ENCODE data around the gene TNRC18.
"Not testable (repeated sequence)": the region's sequence is repeated elsewhere in the genome, so short reads cannot be mapped to it uniquely, and the experiment has no call there.

Gene TNRC18

GRCh38 chr7:5274441-5274840 lies 149.2 kb downstream of the TNRC18 start:
- no peak overlapping the region for H3K4me3 ChIP-seq (ENCODE audit: low read length, poor library complexity, severe bottlenecking)
- H3K9me3 ChIP-seq (ENCODE audit: insufficient read depth, low read depth, low read length) = no peaks in the 10 kb centered on the region
- no peaks in the 10 kb centered on the region for H3K79me2 ChIP-seq (ENCODE audit: insufficient read depth, low read length)
- no peaks in the 10 kb centered on the region for H4K20me1 ChIP-seq (ENCODE audit: insufficient read depth, low read length, poor library complexity, severe bottlenecking)
- no peak for TF ChIP-seq EZH2phosphoT487 (IDR thresholded peaks at IDR 0.05; ENCODE audit: borderline replicate concordance)
- TF ChIP-seq, protein P1, sequence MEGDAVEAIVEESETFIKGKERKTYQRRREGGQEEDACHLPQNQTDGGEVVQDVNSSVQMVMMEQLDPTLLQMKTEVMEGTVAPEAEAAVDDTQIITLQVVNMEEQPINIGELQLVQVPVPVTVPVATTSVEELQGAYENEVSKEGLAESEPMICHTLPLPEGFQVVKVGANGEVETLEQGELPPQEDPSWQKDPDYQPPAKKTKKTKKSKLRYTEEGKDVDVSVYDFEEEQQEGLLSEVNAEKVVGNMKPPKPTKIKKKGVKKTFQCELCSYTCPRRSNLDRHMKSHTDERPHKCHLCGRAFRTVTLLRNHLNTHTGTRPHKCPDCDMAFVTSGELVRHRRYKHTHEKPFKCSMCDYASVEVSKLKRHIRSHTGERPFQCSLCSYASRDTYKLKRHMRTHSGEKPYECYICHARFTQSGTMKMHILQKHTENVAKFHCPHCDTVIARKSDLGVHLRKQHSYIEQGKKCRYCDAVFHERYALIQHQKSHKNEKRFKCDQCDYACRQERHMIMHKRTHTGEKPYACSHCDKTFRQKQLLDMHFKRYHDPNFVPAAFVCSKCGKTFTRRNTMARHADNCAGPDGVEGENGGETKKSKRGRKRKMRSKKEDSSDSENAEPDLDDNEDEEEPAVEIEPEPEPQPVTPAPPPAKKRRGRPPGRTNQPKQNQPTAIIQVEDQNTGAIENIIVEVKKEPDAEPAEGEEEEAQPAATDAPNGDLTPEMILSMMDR (conservative IDR thresholded peaks at IDR 0.05; ENCODE audit: low read length) = no peak
- H3K4me1 ChIP-seq (ENCODE audit: insufficient read depth, low read length, poor library complexity, severe bottlenecking) = no peaks in the 10 kb centered on the region
- no peaks in the 10 kb centered on the region for H3K27me3 ChIP-seq (ENCODE audit: insufficient read depth, low read length, poor library complexity, severe bottlenecking)
- H3F3A ChIP-seq (ENCODE audit: low read depth) = no peaks in the 10 kb centered on the region
- no peak overlapping the region for H3K9ac ChIP-seq (ENCODE audit: low read depth, low read length, poor library complexity, severe bottlenecking)
- H2AFZ ChIP-seq (ENCODE audit: low read length) = no peak overlapping the region
- no peaks in the 10 kb centered on the region for H3K9me2 ChIP-seq (replicated peaks; ENCODE audit: low read depth, low read length)
- H3K4me2 ChIP-seq (ENCODE audit: low read depth, low read length, poor library complexity, severe bottlenecking) = no peak overlapping the region
- no peaks in the 10 kb centered on the region for H3K36me3 ChIP-seq (ENCODE audit: insufficient read depth, low read length)

DNA sequence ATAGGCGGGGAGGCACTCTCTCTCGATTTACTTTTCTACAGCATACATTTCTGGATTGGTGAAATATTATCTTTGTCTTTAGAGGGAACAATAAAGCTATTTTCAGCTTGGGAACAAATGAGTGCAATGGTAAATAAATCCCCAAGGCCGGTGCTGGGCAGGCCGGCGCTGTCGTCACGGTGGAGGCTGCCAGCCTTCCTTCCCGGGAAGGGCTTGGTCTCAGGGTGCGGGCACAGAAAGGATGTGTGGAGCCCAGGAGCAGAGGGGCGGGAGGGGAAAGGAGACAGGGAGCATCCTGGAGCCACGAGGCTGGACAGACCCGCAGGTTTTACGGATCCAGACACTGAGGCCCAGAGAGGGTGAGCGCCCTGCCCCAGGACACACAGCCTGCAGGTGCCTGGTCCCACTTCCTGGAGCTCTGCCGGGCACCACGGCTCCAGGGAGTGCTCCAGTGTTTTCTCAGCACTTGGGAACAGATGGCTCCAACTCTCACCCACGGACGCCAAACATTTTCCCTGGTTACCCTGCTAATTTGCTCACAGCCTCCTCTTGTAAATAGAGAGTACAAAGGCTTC lies 149.7 kb downstream of the TNRC18 start:
- not testable (repeated sequence) for H3K79me2 ChIP-seq (ENCODE audit: insufficient read depth, low read length); H3K4me3 ChIP-seq (ENCODE audit: low read length, poor library complexity, severe bottlenecking); H3K9ac ChIP-seq (ENCODE audit: low read depth, low read length, poor library complexity, severe bottlenecking); H4K20me1 ChIP-seq (ENCODE audit: insufficient read depth, low read length, poor library complexity, severe bottlenecking); H3K27me3 ChIP-seq (ENCODE audit: insufficient read depth, low read length, poor library complexity, severe bottlenecking); H2AFZ ChIP-seq (ENCODE audit: low read length); H3K4me1 ChIP-seq (ENCODE audit: insufficient read depth, low read length, poor library complexity, severe bottlenecking); H3F3A ChIP-seq (ENCODE audit: low read depth); H3K36me3 ChIP-seq (ENCODE audit: insufficient read depth, low read length); H3K4me2 ChIP-seq (ENCODE audit: low read depth, low read length, poor library complexity, severe bottlenecking); H3K9me2 ChIP-seq (replicated peaks; ENCODE audit: low read depth, low read length); H3K9me3 ChIP-seq (ENCODE audit: insufficient read depth, low read depth, low read length)

- H3K4me1 ChIP-seq (ENCODE audit: insufficient read depth, low read length, poor library complexity, severe bottlenecking) = no peaks in the 10 kb centered on the region
- H3K27me3 ChIP-seq (ENCODE audit: insufficient read depth, low read length, poor library complexity, severe bottlenecking) = no peaks in the 10 kb centered on the region
- H3K36me3 ChIP-seq (ENCODE audit: insufficient read depth, low read length) = no peaks in the 10 kb centered on the region
- no peak for TF ChIP-seq EZH2phosphoT487 (IDR thresholded peaks at IDR 0.05; ENCODE audit: borderline replicate concordance)
- TF ChIP-seq, protein P1 (conservative IDR thresholded peaks at IDR 0.05; ENCODE audit: low read length) = no peak
- H3K9me3 ChIP-seq (ENCODE audit: insufficient read depth, low read depth, low read length) = no peaks in the 10 kb centered on the region
- H3K4me3 ChIP-seq (ENCODE audit: low read length, poor library complexity, severe bottlenecking) = no peak overlapping the region
- H2AFZ ChIP-seq (ENCODE audit: low read length) = no peak overlapping the region
- no peaks in the 10 kb centered on the region for H3K79me2 ChIP-seq (ENCODE audit: insufficient read depth, low read length)
- no peak overlapping the region for H3K4me2 ChIP-seq (ENCODE audit: low read depth, low read length, poor library complexity, severe bottlenecking)
- no peaks in the 10 kb centered on the region for H4K20me1 ChIP-seq (ENCODE audit: insufficient read depth, low read length, poor library complexity, severe bottlenecking)
- no peak overlapping the region for H3K9ac ChIP-seq (ENCODE audit: low read depth, low read length, poor library complexity, severe bottlenecking)
- no peaks in the 10 kb centered on the region for H3F3A ChIP-seq (ENCODE audit: low read depth)
- H3K9me2 ChIP-seq (replicated peaks; ENCODE audit: low read depth, low read length) = no peaks in the 10 kb centered on the region
Observed at GRCh38 chr7:5270788-5271187, 152.8 kb downstream of the TNRC18 start.

GRCh38 chr7:5269992-5270657 lies 153.5 kb downstream of the TNRC18 start:
- not testable (repeated sequence) for H3K9me3 ChIP-seq (ENCODE audit: insufficient read depth, low read depth, low read length); H3K79me2 ChIP-seq (ENCODE audit: insufficient read depth, low read length); H3K4me3 ChIP-seq (ENCODE audit: low read length, poor library complexity, severe bottlenecking); H3F3A ChIP-seq (ENCODE audit: low read depth); H3K9ac ChIP-seq (ENCODE audit: low read depth, low read length, poor library complexity, severe bottlenecking); H3K36me3 ChIP-seq (ENCODE audit: insufficient read depth, low read length); H4K20me1 ChIP-seq (ENCODE audit: insufficient read depth, low read length, poor library complexity, severe bottlenecking); H3K4me1 ChIP-seq (ENCODE audit: insufficient read depth, low read length, poor library complexity, severe bottlenecking); H3K9me2 ChIP-seq (replicated peaks; ENCODE audit: low read depth, low read length); H3K27me3 ChIP-seq (ENCODE audit: insufficient read depth, low read length, poor library complexity, severe bottlenecking); H2AFZ ChIP-seq (ENCODE audit: low read length); H3K4me2 ChIP-seq (ENCODE audit: low read depth, low read length, poor library complexity, severe bottlenecking)

- H3F3A ChIP-seq (ENCODE audit: low read depth); H3K4me2 ChIP-seq (ENCODE audit: low read depth, low read length, poor library complexity, severe bottlenecking); H3K4me1 ChIP-seq (ENCODE audit: insufficient read depth, low read length, poor library complexity, severe bottlenecking); H3K36me3 ChIP-seq (ENCODE audit: insufficient read depth, low read length); H3K4me3 ChIP-seq (ENCODE audit: low read length, poor library complexity, severe bottlenecking); H2AFZ ChIP-seq (ENCODE audit: low read length); H3K9me3 ChIP-seq (ENCODE audit: insufficient read depth, low read depth, low read length); H3K9ac ChIP-seq (ENCODE audit: low read depth, low read length, poor library complexity, severe bottlenecking); H3K27me3 ChIP-seq (ENCODE audit: insufficient read depth, low read length, poor library complexity, severe bottlenecking); H3K79me2 ChIP-seq (ENCODE audit: insufficient read depth, low read length); H4K20me1 ChIP-seq (ENCODE audit: insufficient read depth, low read length, poor library complexity, severe bottlenecking); H3K9me2 ChIP-seq (replicated peaks; ENCODE audit: low read depth, low read length): not testable (repeated sequence)
Observed at GRCh38 chr7:5267829-5268228, 155.8 kb downstream of the TNRC18 start.
